Fibroblast of lung (primary cell): ENCODE data around the gene HSD3B2.

ENCODE experiments used
- EZH2 ChIP-seq: IDR thresholded peaks from 2 replicates; pipeline ENCODE4 v1.5.1; 2012; ENCODE audit warnings: low read length, control low read depth, mild to moderate bottlenecking; ENCODE audit errors: missing control alignments
- TF ChIP-seq, protein P1 (sequence below), 2 donors: IDR thresholded peaks in 1 of 2; conservative IDR thresholded peaks in 1 of 2; 1 replicate in 1 of 2; 2 replicates in 1 of 2; pipeline ENCODE4 v1.5.1; 2011 to 2012; ENCODE audit warnings: low read length in 2 of 2, control low read depth in 1 of 2, inconsistent platforms in 1 of 2, low read depth in 1 of 2, mild to moderate bottlenecking in 1 of 2

DNA sequence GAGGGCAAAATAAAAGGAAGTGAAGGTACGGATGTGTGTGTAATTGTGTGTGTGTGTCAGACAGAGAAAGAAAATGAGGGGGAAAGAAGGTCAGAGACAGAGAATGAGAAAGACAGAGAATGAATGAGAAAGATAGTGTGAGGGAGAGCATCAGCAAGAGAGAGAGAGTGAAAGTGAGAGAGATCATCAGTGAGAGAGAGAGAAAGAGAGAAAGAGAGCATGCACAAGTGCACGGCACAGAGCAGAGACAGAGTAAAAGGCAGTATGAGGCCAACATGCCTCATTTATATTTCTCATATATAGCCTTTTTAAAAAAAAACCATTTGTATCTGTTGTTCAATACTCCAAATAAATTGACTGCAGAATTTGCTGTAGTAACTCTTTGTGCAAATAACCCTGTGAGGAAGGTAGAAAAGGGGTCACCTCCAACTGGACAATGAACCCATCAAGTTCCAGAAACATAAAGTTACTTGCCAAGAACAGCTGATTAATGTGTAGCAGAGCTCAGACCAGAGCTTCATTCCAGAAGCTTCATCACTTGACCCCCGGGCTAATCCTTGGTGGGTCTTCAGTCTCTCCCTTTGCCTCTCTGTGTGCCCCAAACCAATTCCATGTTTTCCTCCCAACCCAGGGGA lies 1.2 kb downstream of the HSD3B2 start:
- TF ChIP-seq, protein P1, sequence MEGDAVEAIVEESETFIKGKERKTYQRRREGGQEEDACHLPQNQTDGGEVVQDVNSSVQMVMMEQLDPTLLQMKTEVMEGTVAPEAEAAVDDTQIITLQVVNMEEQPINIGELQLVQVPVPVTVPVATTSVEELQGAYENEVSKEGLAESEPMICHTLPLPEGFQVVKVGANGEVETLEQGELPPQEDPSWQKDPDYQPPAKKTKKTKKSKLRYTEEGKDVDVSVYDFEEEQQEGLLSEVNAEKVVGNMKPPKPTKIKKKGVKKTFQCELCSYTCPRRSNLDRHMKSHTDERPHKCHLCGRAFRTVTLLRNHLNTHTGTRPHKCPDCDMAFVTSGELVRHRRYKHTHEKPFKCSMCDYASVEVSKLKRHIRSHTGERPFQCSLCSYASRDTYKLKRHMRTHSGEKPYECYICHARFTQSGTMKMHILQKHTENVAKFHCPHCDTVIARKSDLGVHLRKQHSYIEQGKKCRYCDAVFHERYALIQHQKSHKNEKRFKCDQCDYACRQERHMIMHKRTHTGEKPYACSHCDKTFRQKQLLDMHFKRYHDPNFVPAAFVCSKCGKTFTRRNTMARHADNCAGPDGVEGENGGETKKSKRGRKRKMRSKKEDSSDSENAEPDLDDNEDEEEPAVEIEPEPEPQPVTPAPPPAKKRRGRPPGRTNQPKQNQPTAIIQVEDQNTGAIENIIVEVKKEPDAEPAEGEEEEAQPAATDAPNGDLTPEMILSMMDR (conservative IDR thresholded peaks at IDR 0.05 in 1 of 2, IDR thresholded peaks at IDR 0.05 in 1 of 2; ENCODE audit: low read depth in 1 of 2, low read length in 2 of 2), result no peak
- TF ChIP-seq EZH2, result no peak
